Cardiac muscle cell (in vitro differentiated cells and primary cell): Measurements from ENCODE around the gene UBALD2. TPM values are rescaled to one million over a fixed set of nuclear protein-coding genes. Genes with fewer than 3 reads are reported as not detected.
"Not testable (repeated sequence)": the region's sequence is repeated elsewhere in the genome, so short reads cannot be mapped to it uniquely, and the experiment has no call there.

ENCODE experiments used
- DNase-seq, 2 donors: peaks; one replicate each; pipeline versions ENCODE4 v3.0.0 to v3.0.0-alpha.2; 2010 to 2017; ENCODE audit warnings: low read depth in 1 of 2, low spot score in 1 of 2
- H3K27ac ChIP-seq: fragments of 200-600 bp; sonication (generic); 2 replicates; pipeline ENCODE4 v1.5.1; 2016
- H3K27me3 ChIP-seq: fragments of 200-600 bp; sonication (generic); 2 replicates; pipeline ENCODE4 v1.6.0; 2016; ENCODE audit warnings: control low read depth
- H3K36me3 ChIP-seq: fragments of 200-600 bp; sonication (generic); 2 replicates; pipeline ENCODE4 v1.5.1; 2016; ENCODE audit warnings: control low read depth
- H3K4me1 ChIP-seq: fragments of 200-600 bp; sonication (generic); 2 replicates; pipeline ENCODE4 v1.8.1; 2017; ENCODE audit warnings: low read depth, mild to moderate bottlenecking, mixed run types
- H3K4me3 ChIP-seq: fragments of 200-600 bp; sonication (generic); 2 replicates; pipeline ENCODE4 v1.5.1; 2016; ENCODE audit warnings: mild to moderate bottlenecking
- H3K9me3 ChIP-seq: fragments of 200-600 bp; sonication (generic); 2 replicates; pipeline ENCODE4 v1.5.1; 2017; ENCODE audit warnings: low read depth, mild to moderate bottlenecking, control low read depth
- polyA plus RNA-seq: library from polyadenylated mRNA; unstranded; fragments of >200 nt; fragmentation: Nextera tagmentation; extraction: Ambion mirVana; gene quantifications from 2 replicates; pipeline ENCODE4 v1.2.1, GENCODE V29; 2016
- total RNA-seq: library from RNA; depleted of rRNA; stranded (reverse); fragments of >200 nt; gene quantifications from 2 replicates; pipeline ENCODE4 v1.2.3, GENCODE V29; 2016
- TF ChIP-seq, protein P1 (sequence below): IDR thresholded peaks from 2 replicates; pipeline ENCODE4 v1.5.1; 2012; ENCODE audit warnings: low read depth, mild to moderate bottlenecking, low read length

UBALD2 gene
- total and polyA plus RNA-seq, 2 experiments from 2014 or later, result 13.2 to 23.2 TPM

DNA sequence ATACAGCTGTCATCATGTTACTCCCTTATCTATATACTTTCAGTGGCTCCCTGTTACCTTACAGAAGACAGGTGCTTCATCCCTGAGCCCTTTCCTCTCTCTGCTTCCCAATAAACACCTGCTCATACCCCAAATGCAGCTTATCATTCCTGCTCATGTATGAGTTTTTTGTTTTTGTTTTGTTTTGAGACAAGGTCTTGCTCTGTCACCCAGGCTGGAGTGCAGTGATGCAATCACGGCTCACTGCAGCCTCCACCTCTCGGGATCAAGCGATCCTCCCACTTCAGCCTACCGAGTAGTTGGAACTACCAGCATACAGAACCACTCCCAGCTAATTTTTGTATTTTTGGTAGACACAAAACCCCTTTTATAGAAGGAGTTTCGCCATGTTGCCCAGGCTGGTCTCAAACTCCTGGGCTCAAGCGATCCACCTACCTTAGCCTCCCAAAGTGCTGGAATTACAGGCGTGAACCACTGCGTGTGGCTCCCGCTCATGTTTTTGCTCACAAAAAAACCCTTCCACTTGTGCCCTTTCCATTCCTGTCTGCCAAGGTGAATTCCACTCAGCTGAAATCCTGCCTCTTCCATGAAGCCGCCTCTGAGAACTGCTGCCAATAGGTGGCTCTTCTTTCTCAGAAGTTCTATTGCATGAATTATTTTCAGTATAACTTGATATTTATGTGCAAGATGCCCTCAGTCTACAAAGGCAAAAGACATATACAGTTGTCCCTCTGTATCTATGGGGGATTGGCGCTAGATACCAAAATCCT lies 16.9 kb upstream of the UBALD2 start:
- Histone ChIP-seq H3K9me3 (no peaks in the 10 kb centered on the region), H3K4me1 (peaks cover 14% of the 10 kb centered on the region), H3K27me3 (no peaks in the 10 kb centered on the region), H3K36me3 (no peaks in the 10 kb centered on the region), H3K27ac (no peak overlapping the region), H3K4me3 (no peak overlapping the region)
- TF ChIP-seq, protein P1, sequence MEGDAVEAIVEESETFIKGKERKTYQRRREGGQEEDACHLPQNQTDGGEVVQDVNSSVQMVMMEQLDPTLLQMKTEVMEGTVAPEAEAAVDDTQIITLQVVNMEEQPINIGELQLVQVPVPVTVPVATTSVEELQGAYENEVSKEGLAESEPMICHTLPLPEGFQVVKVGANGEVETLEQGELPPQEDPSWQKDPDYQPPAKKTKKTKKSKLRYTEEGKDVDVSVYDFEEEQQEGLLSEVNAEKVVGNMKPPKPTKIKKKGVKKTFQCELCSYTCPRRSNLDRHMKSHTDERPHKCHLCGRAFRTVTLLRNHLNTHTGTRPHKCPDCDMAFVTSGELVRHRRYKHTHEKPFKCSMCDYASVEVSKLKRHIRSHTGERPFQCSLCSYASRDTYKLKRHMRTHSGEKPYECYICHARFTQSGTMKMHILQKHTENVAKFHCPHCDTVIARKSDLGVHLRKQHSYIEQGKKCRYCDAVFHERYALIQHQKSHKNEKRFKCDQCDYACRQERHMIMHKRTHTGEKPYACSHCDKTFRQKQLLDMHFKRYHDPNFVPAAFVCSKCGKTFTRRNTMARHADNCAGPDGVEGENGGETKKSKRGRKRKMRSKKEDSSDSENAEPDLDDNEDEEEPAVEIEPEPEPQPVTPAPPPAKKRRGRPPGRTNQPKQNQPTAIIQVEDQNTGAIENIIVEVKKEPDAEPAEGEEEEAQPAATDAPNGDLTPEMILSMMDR, result peak; percentile 27
- no peak for DNase-seq

DNA sequence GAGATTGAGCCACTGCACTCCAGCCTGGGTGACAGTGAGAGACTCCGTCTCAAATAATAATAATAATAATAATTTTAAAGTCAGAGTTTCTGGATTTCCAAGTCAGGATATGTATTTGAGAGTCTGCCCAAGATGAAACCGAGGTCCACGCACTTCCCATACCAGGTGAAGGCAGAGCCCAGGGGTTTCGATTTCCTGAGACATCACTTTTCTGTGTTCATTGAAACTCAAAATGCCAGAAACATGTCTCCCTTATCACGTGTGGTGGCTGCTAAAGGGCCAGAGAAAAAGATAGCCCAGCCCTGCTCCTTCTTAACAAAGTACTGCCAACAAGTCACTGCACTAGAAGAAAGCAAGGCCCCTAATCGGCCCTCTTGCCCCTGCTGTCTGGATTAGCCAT lies 15.0 kb upstream of the UBALD2 start:
- peaks cover 17% of the 10 kb centered on the region for H3K4me1 ChIP-seq
- no peaks in the 10 kb centered on the region for H3K36me3 ChIP-seq
- no peak overlapping the region for H3K27ac ChIP-seq
- H3K9me3 ChIP-seq, result no peaks in the 10 kb centered on the region
- DNase-seq, result no peak
- no peaks in the 10 kb centered on the region for H3K27me3 ChIP-seq
- H3K4me3 ChIP-seq, result no peak overlapping the region
- TF ChIP-seq, protein P1, result no peak

DNA sequence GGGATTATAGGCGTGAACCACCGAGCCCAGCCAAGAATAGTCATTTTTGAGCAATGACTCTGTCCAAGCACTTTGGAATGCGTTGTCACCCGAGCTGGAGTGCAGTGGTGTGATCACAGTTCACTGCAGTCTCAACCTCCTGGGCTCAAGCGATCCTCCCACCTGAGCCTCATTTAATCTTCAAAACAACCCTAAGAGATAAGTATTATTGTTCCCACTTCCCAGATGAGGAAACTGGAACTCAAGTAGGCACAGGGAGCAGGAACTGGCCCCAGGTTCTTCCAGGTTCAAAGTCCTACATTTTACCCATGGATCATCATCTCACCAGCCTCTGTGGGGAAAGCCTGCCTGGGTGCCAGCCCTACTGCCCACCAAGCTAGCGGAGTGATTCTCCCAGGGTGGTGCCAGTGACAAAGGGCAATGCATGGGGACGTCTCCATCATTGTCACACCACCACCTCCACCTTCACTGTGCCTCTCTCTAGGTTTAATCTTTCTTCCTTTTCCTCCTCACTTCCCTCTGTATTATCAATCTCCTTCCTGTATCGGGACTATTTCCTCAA lies 13.6 kb upstream of the UBALD2 start:
- DNase-seq, result no peak
- H3K36me3 ChIP-seq, result no peaks in the 10 kb centered on the region
- TF ChIP-seq, protein P1, result no peak
- no peaks in the 10 kb centered on the region for H3K9me3 ChIP-seq
- no peak overlapping the region for H3K27ac ChIP-seq
- no peak overlapping the region for H3K4me3 ChIP-seq
- H3K27me3 ChIP-seq, result no peaks in the 10 kb centered on the region
- peaks cover 11% of the 10 kb centered on the region for H3K4me1 ChIP-seq

DNA sequence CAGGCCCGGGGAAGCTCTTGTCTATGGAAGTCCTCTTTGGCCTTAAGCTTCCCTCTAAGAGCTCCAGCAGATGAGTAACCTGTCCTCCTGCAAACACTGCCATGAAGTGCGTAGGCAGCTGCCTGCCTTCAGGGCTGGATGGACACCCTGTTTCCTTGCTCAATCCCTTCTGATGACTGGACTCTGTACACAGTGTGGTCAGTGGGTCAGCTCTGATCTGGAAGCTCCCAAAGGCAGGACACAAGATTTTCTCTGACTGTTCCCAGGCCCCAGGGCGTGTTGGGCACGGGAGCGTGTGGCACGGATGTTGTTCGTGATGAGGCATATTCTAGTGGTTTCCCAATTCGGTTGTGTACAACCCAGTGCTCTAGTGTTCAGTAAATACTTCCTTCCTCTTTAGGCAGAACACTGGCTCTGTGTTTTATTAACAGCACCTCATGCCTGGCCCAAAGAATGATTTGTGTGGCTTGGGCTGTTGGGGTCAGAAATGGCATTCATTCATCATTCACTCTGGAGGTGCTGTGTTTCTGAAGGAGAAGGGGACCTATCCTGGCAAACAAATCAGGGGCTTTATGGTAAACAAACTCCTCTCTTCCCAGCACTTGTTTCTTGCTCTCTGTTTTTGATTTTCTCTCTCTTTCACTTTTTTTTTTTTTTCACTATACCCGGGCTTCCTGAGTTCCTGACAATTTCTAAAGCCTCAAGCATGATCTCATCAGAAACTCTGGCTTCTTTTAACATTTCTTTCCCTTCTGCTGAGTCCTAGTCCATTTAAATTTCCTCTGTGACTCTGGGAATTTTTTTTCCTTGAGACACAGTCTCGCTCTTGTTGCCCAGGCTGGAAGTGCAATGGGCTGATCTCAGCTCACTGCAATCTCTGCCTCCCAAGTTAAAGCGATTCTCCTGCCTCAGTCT lies 12.9 kb upstream of the UBALD2 start:
- H3K4me3 ChIP-seq, result no peak overlapping the region

DNA sequence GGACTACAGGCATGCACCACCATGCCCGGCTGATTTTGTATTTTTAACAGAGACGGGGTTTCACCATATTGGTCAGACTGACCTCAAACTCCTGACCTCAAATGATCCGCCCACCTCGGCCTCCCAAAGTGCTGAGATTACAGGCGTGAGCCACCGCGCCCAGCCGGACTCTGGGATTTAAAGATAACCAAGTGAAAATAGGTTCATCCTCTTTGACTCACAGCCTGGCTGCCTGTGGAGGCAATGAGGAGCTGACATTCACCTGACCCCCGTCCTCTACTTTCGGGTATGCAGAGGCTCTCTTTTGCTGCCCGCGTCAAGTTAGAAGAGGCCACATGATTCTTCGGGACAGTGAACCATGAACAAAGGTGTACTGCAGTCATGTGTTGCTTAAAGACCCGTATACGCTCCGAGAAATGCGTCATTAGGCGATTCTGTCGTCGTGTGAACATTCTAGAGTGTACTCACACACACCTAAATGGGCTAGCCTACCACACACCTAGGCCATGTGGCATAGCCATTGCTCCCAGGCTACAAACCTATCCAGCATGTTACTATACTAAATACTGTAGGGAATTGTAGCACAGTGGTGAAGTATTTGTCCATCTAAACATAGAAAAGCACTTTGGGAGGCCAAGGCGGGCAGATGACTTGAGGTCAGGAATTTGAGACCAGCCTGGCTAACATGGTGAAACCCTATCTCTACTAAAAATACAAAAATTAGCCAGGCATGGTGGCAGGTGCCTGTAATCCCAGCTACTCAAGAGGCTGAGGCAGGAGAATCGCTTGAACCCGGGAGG lies 12.0 kb upstream of the UBALD2 start:
- H3K4me1 ChIP-seq, H3K4me3 ChIP-seq, DNase-seq, H3K36me3 ChIP-seq, H3K9me3 ChIP-seq, H3K27me3 ChIP-seq, H3K27ac ChIP-seq: not testable (repeated sequence)

More for the DNA sequence above, 12.9 kb upstream of the UBALD2 start:
- H3K27ac ChIP-seq, result no peak overlapping the region
- H3K27me3 ChIP-seq, result no peaks in the 10 kb centered on the region
- H3K4me1 ChIP-seq, result peaks cover 3% of the 10 kb centered on the region
- TF ChIP-seq, protein P1, result no peak
- DNase-seq, result peak in 1 of 2 donors; percentile 73
- H3K9me3 ChIP-seq, result no peaks in the 10 kb centered on the region
- H3K36me3 ChIP-seq, result no peaks in the 10 kb centered on the region
